HCT116 (cell line): ENCODE measurements around the gene PREX1.

ENCODE experiments used
- ATF3 ChIP-seq: IDR thresholded peaks from 2 replicates; pipeline ENCODE4 v1.6.1; 2012
- CTCF ChIP-seq, 3 experiments: fragments of 200-600 bp in 1 of 3; sonication (generic) in 1 of 3; IDR thresholded peaks in 2 of 3; conservative IDR thresholded peaks in 1 of 3; 2 replicates each; pipeline ENCODE4 v1.5.1; 2012 to 2017; ENCODE audit warnings: low read depth in 2 of 3, low read length in 2 of 3, antibody characterized with exemption in 1 of 3, borderline replicate concordance in 1 of 3, control low read depth in 1 of 3, mild to moderate bottlenecking in 1 of 3, mixed read lengths in 1 of 3, mixed run types in 1 of 3, moderate library complexity in 1 of 3; ENCODE audit not compliant: insufficient read depth in 1 of 3
- EZH2 ChIP-seq: fragments of 200-600 bp; sonication (generic); IDR thresholded peaks from 2 replicates; pipeline ENCODE4 v1.6.1; 2017; ENCODE audit warnings: antibody characterized with exemption, mixed run types
- EZH2phosphoT487 ChIP-seq: fragments of 200-600 bp; IDR thresholded peaks from 2 replicates; pipeline ENCODE4 v1.6.1; 2018; ENCODE audit warnings: antibody characterized with exemption, borderline replicate concordance
- POLR2A ChIP-seq: IDR thresholded peaks from 2 replicates; pipeline ENCODE4 v1.7.0; 2011; ENCODE audit warnings: borderline replicate concordance; ENCODE audit not compliant: insufficient read depth, insufficient read length; ENCODE audit errors: extremely low read depth
- POLR2AphosphoS5 ChIP-seq: IDR thresholded peaks from 2 replicates; pipeline ENCODE4 v1.6.1; 2011; ENCODE audit warnings: mild to moderate bottlenecking, low read depth, low read length, moderate library complexity
- REST ChIP-seq: IDR thresholded peaks from 2 replicates; pipeline ENCODE4 v1.6.1; 2012; ENCODE audit warnings: low read depth
- SIN3A ChIP-seq: IDR thresholded peaks from 2 replicates; pipeline ENCODE4 v1.6.1; 2012; ENCODE audit warnings: low read depth
- SP1 ChIP-seq: IDR thresholded peaks from 2 replicates; pipeline ENCODE4 v1.6.1; 2012; ENCODE audit warnings: low read depth
- SRF ChIP-seq: IDR thresholded peaks from 2 replicates; pipeline ENCODE4 v1.6.1; 2012; ENCODE audit warnings: low read depth
- YY1 ChIP-seq: IDR thresholded peaks from 2 replicates; pipeline ENCODE4 v1.6.1; 2011; ENCODE audit warnings: low read length, low read depth, moderate library complexity, mild to moderate bottlenecking; ENCODE audit not compliant: insufficient replicate concordance; ENCODE audit errors: extremely low read depth
- ZBTB33 ChIP-seq: IDR thresholded peaks from 2 replicates; pipeline ENCODE4 v1.6.1; 2011; ENCODE audit warnings: mild to moderate bottlenecking, low read length, moderate library complexity; ENCODE audit not compliant: insufficient replicate concordance; ENCODE audit errors: extremely low read depth

- TF ChIP-seq SIN3A (no peak), SRF (no peak), CTCF (IDR thresholded peaks at IDR 0.05 in 2 of 3, conservative IDR thresholded peaks at IDR 0.05 in 1 of 3; ENCODE audit: borderline replicate concordance in 1 of 3, insufficient read depth in 1 of 3, low read depth in 2 of 3, low read length in 2 of 3) (no peak), REST (no peak), EZH2phosphoT487 (no peak), ZBTB33 (no peak), POLR2AphosphoS5 (no peak), SP1 (no peak), EZH2 (no peak), YY1 (no peak), POLR2A (no peak), ATF3 (no peak)
Observed at GRCh38 chr20:48808382-48809034, 19.3 kb downstream of the PREX1 start.
